Astrocyte of the hippocampus (primary cell): ENCODE data around the gene ZCCHC13.
"Not testable (repeated sequence)": the region's sequence is repeated elsewhere in the genome, so short reads cannot be mapped to it uniquely, and the experiment has no call there.

ENCODE experiments used
- DNase-seq: peaks from one replicate; pipeline ENCODE4 v3.0.0; 2011; ENCODE audit warnings: low read depth, low spot score

The ZCCHC13 gene

GRCh38 chrX:74321191-74321590 is 17.2 kb downstream of the ZCCHC13 start:
- DNase-seq: no peak

DNA sequence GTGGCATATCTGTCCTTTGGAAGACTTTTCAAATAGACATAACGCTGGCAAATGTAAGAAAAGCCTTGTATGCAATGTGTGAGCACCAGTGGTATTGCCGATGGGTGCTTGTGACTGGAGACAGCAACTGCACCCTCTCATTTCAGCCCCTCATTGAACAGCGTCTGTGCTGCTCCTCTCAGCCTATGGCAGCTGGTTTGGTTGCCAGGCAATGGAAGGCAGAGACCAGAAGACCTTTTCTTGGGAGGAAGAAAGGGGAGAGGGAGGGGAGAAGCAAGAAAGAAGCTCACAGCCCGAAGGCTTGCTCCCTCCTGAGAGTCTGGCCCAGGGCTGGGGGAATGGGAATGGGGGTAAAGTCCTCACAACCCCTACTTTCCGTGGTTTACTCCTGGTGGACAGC is 20.2 kb downstream of the ZCCHC13 start:
- DNase-seq: no peak

DNA sequence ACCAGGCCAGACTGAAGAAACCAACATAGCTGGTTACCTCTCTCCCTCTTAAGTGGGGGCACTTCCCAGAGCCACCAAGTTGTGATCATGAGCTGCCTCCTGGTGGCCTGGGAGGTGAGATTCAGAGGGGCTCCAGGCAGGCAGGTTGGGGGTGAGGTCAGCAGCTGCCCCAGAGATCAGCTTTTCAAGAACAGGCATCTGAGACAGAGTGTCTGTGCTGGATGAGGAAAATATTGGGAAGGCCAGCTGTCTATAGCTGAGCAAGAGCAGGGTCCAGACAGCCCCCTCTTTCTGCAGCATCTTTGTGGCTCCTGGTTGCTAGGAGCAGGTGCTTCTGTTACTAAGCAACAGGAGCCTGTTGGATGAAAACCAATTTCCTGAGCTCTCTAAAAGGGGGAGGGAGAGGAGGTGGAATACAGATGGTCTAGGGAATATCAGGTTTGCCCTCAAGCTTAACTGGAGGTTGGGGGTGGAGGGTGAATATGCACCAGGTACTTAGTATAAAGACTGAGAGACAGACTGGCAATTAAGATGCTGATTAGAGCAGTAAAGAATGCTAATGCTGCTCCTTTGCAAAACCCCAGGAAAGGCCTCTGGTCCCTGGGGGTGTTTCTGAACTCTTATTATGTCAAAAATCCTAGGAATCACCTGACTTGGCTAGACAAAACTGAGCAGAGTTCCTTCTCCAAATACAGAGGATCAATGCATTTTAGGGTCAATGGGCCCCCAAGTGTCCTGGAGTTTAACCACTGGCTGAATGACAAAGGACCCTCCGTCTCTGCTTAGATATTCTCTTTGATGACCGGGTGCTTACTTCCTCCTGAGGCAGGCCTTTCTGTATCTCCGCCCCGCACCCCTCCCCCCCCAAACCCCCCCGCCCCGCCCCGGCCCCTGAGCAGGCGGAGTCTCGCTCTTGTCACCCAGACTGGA is 21.4 kb downstream of the ZCCHC13 start:
- no peak for DNase-seq

- no peak for DNase-seq
Observed at GRCh38 chrX:74338852-74339251, 34.9 kb downstream of the ZCCHC13 start.

DNA sequence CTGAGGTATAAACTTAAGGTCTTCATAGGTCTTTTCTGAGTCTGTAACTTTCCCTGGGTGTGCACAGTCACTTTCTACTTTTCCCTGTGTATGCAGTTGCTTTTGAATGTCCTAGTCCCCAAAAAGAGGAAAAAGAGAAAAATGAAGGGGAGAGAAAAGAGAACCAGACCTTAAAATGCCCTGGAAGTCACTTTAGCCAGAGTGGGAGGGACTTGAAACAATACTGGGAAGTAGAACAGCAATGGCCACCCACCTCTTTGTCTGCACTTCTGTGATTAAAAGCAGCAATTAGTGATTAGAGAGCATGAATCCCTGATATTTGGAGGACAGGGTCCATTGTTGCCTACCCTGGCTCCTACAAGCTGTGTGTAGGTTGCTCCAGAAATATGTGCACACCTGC is 36.1 kb downstream of the ZCCHC13 start:
- DNase-seq: no peak

- DNase-seq: not testable (repeated sequence)
Observed at GRCh38 chrX:74342211-74342610, 38.2 kb downstream of the ZCCHC13 start.

DNA sequence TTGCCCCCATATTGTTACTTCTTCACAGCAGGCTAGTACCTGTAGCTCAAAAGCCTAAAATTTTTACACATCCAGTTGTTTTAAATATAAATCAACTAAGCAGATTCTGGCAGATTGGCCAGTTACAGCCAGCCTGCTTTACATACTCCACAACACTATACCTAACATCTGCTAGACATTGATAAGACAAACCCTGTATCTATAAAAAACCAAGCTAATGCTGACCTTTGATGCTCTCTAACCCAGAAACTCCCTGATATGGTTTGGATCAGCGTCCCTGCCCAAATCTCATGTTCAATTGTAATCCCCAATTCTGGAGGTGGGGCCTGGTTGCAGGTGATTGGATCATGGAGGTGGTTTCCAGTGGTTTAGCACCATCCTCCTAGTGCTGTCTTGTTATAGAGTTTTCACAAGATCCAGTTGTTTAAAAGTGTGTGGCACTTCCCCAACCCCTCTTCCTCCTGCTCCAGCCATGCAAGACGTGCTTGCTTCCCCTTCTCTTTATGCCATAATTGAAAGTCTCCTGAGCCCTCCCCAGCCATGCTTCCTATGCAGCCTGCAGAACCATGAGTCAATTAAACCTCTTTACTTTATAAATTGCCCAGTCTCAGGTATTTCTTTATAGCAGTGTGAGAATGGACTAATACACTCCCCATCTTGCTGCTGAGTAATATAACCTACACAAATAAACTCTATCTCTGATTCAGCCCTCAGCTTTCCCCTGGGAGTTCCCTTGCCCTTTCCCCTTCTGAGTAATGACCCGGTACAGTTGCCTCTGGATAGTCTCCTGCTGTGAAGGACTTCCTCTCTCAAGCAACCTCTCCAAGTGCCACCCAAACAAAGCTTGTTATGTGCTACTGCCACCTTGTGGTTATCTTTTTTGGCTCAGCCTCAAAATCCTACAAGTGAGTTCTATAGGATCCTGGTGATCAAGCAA is 39.6 kb downstream of the ZCCHC13 start:
- DNase-seq: peak; percentile 76

DNA sequence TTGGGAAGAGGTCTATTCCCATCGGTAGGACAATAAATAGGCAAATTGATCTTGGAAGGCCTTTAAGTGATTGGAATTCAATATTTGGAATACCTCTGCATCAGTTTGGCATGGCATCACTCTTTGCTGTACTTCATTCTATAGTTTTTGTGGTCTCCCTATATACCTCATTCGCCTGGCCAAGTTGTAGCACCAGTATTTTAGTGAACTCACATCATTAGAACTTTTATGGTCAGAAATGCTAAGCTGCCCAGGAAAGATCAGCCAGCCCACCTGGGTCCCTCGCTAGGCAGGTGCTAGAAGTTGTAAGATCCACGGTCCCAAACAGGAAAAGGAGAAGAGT is 40.3 kb downstream of the ZCCHC13 start:
- DNase-seq: no peak

DNA sequence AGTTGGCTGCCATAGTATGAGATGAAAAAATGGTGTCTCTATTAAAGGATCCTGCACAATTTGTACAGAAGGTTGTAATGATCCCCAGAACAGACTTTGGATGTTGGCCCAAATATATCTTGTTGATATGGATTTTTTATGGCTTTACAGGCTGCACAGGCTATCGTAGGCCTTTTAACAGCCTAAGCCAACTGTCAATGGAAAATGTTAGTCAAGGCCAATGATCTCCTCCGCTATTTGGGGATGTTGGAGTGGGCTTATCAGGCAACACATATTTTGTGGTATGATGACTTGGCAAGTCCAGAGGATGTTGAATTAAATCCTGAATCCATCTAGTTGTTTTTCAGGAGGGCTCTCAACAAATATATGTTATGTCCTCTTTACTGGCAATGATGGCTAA is 42.1 kb downstream of the ZCCHC13 start:
- DNase-seq: peak; percentile 16

GRCh38 chrX:74349387-74349786 is 45.4 kb downstream of the ZCCHC13 start:
- peak; percentile 69 for DNase-seq

GRCh38 chrX:74351760-74352159 is 47.8 kb downstream of the ZCCHC13 start:
- no peak for DNase-seq

DNA sequence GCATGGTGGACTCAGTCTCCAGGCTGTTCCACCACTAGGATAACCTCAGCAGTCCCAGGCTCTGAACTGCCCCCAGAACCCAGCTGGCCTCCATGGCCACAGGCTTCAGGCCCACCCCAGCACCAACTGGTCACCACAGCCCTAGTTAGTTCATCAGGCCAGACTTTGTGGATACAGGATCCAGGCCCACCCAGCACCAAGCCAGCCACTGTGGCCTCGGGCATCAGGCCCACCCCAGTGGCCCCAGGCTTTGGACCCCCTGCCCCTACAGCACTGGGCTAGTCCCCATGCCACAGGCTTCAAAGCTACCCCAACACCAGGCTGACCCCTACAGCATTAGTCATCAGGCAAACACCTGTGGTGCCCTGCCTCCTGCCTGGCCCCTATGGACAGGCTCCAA is 50.0 kb downstream of the ZCCHC13 start:
- DNase-seq: no peak
